Hippocampal formation (tissue), 2 donors: ENCODE data around the gene CCNYL1.
A peak's percentile ranks its signal among the peaks of the same experiment; 100 is the strongest.
"Not testable (repeated sequence)": the region's sequence is repeated elsewhere in the genome, so short reads cannot be mapped to it uniquely, and the experiment has no call there.

Experiments used
- DNase-seq, 2 donors: peaks; one replicate each; lab custom pipeline; 2025; lab: John Stamatoyannopoulos, UW

Gene CCNYL1

DNA sequence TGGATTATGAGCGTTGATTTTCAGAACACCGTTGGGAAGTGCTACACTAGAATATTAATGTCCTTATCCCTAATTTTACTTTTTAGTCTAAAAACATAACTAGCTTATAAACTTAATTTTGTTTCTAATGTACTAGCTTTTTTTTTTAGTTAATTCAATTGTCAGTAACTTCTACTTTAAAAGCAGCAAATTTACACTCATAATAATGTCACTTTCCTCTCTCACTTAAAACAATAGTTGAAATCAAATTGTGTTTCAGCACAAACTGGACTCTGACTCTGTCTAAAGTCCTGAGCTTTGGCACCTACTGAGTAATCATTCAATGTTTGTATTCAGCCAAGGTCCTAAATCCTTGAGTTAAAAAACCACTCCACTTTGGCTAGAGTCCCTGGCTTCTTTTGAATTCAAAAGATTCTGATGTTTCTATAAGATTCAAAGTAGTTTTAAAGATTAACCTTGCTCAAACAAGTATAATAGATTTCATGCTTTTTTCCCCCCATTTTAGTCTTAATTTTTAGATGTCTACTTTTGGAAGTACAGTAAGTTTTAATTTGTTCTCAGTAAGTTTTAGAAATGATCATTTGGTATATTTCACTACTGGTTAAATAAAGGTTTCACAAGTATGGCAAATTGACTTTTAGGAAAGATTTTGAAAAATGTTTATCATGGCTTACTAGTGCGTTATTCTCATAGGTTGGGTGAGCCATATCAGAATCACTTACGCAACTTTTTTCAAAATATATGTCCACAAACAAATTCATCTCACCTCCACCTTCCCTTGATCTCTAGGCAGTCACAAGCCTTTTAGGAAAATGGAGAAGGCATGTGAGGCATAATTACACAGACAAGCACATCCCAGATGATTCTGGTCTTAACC is 23.4 kb downstream of the CCNYL1 start:
- no peak for DNase-seq

DNA sequence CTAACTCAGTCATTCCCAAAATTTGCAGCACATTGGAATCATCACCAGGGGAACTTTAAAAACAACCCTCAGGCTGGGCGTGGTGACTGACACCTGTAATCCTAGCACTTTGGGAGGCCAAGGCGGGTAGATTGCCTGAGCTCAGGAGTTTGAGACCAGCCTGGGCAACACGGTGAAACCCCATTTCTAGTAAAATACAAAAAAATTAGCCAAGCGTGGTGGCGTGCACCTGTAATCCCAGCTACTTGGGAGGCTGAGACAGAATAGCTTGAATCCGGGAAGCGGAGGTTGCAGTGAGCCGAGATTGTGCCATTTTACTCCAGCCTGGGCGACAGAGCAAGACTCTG is 24.0 kb downstream of the CCNYL1 start:
- not testable (repeated sequence) for DNase-seq

DNA sequence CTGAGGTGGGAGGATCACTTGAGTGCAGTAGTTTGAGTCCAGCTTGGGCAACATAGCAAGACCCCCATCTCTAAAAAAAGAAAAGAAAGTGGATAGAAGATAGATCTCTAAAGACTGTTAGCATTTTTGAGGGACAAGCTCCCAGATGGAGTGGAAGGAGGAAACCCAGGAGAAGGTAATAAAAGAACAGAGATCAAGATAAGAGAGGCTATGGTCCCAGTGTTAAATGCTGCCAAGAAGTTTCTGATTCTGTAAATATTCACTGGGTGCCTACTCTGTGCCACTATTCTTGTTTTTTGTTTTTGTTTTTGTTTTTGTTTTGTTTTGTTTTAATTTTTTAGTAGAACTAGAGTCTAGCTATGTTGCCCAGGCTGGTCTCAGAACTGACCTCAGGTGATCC is 32.1 kb downstream of the CCNYL1 start:
- DNase-seq = no peak

DNA sequence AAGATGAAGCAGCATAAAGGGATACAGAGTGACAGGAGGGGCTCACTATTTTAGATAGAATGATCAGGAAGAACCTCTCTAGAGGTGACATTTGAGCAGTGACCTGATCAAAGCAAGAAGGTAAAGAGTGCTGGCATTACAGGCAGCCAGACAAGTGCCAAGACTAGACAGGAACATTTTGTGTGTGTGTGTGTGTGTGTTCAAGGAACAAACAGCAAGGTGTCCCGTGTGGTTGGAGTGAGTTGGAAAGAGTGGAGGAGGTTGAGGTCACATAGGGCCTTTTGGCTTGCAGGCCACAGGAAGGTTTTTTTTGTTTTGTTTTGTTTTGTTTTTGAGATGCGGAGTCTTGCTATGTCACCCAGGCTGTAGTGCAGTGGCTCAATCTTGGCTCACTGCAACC is 32.6 kb downstream of the CCNYL1 start:
- no peak for DNase-seq

DNA sequence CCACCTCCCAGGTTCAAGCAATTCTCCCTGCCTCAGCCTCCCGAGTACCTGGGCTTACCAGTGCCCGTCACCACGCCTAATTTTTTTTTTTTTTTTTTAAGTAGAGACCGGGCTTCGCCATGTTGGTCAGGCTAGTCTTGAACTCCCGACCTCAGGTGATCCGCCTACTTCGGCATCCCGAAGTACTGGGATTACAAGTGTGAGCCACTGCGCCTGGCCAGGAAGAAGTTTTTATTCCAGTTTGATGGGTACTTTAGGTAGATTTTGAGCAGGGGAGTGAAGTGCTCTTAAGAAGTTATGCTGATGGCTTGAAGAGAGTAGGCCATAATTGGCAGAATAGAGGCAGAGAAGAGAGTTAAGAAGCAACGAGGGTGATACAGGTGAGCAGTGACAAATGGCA is 33.0 kb downstream of the CCNYL1 start:
- DNase-seq = no peak

DNA sequence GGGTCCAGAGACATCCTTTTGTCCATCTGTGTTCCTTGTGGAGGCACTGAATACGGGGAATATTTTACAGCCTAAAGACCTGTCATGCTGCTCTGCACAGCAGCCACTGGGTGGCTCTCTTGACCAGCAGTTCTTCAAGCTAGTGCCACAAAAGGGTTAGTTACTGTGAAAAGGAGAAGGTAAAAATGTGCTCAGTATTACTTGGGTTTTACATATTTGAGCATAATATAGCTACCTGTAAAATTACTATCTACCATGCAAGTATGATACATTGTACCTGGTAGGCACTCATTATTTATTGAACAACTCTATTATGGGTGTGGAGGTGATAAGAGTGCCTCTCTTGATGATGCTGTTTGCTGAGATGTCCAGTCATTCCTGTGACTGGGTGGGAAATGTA is 34.7 kb downstream of the CCNYL1 start:
- peak; percentile 53 to 86 for DNase-seq

DNA sequence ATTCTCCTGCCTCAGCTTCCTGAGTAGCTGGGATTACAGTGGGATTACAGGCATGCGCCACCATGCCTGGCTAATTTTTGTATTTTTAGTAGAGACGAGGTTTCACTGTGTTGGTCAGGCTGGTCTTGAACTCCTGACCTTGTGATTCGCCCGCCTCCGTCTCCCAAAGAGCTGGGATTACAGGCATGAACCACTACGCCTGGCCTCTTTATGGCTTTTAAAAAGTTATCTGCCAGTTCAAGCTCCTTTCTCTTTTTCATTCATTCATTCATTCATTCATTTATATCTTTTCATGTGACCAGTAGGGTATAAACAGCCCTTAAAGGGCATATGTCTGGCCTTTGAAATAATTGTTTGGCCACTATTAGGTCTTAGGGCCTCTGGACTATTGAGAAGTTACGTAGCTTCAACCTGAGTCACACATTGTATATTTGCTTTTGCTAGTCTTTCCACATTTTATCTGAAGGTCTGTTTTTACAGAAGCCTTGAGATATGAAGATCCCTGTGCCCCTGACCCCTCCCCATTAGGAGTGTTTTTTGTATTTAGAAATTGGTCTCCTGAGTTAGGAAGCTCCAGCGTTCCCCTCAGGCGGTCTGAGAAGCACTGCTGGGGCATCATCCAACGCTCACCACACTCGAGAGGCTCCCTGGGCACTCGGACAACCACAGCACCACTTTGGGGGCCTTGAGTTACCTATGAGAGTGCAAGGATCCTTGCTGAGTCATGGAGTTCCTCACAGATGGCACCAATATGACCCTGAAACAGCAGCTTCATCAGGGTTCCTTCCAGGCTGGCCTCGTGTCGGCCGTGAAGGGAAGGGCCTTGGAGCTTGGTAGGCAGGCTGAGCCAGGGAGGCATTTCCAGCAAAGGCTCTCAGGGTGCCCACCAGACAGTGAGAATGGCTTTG is 36.5 kb downstream of the CCNYL1 start:
- DNase-seq = no peak

DNA sequence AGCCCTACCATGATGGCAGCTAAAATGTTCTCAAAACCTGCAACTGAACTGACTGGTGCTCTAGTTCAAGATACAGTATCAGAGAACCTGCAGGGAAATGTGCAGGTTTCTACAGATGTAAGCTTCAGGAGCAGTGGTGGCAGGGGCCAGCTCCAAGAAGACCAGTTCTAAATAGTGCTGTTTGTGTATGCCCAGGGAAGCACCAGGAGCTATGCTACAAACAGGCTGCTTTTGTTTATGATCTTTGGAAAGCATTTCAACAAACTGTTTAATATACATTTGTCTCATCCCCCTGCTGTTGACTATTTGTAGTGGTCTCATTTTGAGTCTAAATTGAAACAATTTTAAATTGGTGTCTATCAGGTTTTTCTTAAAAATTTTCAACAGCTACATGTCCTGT is 37.6 kb downstream of the CCNYL1 start:
- DNase-seq = no peak

DNA sequence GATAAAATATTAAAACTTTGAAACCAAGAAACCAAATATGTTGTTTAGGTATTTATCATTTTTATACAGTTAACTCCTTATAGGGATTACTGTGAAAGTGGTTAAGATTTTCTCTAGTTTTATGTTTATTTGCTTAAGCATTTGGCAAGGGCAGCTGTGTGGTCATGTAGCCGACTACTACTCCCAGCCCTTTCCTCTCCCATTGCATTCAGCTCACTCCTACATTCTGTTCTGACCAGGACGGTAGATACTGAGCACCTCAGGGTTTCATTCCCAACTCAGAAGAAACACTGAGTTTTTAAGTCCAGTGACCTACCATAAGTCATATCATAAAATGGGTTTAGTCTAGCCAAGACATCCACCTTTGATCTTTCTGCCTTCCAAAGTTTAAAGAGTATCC is 38.4 kb downstream of the CCNYL1 start:
- no peak for DNase-seq

DNA sequence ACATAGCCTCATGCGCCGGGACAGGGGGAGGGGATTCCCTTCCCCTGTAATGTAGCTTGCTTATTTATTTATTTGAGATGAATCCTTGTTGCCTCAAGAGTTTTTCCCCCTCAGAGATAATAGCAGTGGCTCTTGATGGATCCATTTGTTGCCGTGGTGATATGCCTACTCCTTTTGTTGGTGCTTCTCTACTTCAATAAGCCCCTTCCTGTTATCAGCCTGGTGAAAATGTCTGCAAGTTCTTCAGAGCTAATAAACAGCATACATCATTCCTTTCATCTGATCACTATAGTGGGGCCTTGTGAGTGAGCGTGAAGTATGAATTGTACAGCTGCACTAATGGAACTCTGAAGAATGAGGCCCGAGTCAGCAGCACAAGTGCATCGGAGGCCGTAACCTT is 38.9 kb downstream of the CCNYL1 start:
- no peak for DNase-seq

DNA sequence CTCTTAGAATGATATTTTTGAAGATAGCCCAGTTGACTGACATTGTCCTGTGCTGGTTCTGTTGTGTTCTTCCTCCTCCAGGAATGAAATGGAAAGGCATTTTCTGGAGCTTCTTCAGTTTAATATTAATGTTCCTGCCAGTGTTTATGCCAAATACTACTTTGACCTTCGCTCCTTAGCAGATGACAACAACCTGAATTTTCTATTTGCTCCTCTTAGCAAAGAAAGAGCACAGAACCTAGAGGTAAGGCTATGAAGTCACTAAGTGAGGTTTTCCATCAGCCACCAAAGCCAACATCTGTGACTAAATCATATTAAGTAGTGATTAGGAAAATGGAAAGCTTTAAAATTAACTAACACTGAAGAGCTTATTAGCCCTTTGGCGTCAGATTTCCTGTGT is 39.4 kb downstream of the CCNYL1 start:
- no peak for DNase-seq

DNA sequence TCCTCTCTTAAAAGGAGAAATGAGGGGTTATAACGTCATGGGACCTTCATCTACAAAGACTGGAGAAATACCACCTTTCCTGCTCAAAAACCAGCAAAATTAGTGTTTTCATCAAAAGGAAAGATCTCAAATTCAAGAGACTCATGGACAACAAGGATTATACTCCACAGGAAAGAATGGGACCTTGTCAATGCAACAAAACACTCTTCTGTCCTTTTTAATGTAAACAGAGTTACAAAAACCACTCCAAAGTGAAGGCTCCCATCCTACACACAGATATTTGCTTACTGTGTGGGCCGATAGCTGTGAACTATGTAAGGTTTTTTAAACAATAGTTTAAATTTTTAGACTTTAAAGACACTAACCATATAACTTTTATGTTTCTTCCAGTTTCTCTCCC is 42.2 kb downstream of the CCNYL1 start:
- not testable (repeated sequence) for DNase-seq

DNA sequence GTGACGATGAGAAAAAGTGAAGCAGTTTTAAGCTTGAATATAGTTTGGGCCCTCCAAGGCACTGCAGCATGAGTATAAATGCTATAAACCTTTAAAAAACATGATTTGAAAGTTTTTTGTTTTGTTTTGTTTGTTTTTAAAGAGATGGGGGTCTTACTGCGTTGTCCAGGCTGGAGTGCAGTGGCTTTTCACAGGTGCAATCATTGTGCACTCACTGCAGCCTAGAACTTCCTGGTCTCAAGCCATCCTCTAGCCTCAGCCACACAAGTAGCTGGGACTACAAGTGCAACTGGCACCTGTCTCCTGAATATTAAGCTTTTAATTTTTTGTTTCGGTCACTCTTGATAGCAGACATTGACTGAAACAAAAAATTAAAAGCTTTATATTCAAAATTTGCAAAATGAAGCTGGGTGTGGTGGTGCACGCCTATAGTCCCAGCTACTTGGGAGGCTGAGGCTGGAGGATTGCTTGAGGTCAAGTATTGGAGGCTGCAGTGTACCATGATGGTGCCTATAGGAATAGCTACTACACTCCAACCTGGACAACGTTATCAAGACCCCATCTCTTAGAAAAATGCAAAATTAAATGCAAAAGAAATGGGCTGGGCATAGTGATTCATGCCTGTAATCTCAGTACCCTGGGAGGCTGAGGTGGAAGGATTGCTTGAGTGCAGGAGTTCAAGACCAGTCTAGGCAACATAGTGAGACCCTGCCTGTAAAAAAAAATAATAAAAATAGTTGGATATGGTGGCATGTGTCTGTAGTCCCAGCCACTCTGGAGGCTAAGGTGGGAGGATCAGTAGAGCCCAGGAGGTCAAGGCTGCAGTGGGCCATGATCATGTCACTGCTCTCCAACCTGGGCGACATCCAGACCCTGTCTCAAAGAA is 43.3 kb downstream of the CCNYL1 start:
- no peak for DNase-seq

DNA sequence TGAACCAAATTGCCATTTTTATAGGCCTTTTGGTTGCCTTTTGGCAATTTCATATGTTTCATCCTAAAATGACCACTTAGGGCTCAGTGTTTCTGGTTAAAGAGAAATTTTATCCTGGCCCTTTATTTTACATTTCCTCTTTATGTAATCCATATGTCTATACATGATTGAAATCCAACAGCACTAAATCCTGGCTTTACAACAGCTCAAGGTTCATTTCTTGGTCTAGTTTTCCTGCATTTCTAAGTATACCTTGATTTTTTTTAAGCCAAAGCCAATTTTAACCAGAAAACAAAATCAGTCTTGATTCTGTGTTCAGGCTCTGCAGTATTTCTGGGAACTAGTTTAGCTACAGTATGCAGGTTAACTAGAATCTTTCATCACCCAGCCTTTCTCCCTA is 46.6 kb downstream of the CCNYL1 start:
- no peak for DNase-seq

DNA sequence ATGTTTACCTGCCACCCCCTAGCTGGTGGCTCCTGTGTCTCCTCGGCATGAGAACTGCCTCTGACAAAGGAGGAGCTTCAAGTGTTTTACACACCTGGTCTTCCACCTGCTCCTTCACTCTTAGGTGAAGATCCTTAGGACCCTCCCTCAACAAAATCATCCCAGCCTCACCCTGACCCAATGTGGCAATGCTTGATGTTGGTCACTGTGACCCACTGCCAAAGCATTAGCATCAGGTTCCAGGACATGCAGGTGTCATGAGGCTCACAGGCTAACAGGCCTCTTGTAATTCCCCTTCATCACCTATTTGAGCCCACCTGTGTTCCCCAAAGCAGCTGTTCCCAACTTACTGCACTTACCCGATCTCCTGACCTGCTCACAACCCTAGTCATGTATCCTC is 48.5 kb downstream of the CCNYL1 start:
- DNase-seq = no peak

DNA sequence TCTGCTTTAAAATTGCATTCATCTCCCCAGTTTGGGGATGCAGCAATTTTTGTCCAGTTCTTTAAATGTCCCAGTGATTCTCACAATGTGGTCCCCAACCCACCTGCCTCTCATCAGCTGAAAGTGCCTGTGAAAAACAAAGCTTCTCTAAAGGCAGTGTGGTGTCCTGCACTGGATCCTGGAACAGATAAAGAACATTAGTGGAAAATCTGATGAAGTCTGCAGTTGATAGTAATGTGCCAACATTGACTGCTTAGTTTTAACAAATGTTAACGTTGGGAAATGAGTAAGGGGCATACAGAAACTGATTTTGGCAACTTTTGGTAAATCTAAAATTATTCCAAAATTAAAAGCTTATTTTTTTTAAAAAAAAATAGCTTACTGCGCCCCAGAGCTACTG is 49.0 kb downstream of the CCNYL1 start:
- DNase-seq = no peak

DNA sequence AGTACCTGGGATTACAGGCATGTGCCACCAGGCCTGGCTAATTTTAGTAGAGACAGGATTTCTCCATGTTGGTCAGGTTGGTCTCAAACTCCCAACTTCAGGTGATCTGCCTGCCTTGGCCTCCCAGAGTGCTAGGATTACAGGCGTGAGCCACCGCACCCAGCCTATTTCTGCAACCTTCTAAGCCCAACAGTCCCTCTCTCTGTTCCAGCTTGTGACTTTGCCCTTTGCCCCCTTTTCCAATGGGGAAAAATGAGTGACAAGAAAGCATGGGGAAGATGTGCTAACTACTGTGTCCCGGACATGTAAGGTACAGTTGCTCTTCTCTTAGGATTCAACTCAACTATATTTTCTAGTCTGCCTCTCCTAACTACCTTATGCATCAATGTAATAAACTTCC is 50.0 kb downstream of the CCNYL1 start:
- DNase-seq = not testable (repeated sequence)

DNA sequence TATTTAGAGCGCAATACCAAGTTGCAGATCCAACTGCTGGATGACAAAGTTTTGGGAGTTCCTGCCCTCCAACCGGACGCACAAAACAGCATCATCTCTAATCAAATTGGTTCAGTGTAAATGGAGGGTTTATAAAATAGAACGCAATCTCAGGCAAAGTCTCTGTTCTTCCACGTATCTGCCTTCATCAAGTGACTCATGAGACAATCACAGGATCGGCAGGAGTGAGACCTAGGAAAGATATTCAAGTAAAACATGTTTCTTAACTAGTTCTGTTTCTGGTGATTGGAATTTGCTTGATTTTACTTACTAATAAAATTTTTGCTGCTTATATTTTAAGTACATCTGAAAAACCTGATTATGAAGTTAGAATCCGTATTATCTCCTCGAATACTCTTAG is 50.7 kb downstream of the CCNYL1 start:
- no peak for DNase-seq

DNA sequence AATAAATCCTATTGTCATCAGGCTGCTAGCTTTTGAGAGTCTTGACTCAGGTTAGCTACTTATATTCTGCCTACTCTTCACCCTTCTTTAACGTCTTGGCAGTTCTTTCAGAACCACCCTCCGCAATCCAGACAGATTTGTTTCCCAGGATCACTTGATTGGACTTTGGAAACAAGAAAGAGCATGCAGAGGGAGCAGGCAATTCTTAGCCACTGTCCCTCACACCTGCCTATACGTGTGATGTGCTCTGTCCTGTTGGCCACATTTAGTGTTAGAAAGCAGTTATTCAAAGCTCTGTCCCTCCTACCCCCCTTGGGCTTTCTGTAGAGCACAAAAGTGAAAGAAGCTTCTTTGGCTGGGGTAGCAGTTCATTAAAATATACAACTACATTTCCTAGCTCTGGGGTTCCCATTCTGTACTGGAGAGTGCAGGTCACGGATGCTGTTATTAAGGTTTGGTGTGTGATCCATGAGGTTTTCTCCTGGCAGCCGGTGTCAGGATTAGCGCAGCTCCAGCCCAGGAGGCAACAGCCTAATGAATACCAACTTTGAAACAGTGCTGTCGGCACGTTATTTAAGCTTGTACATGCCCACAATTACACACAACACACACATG is 52.0 kb downstream of the CCNYL1 start:
- no peak for DNase-seq

DNA sequence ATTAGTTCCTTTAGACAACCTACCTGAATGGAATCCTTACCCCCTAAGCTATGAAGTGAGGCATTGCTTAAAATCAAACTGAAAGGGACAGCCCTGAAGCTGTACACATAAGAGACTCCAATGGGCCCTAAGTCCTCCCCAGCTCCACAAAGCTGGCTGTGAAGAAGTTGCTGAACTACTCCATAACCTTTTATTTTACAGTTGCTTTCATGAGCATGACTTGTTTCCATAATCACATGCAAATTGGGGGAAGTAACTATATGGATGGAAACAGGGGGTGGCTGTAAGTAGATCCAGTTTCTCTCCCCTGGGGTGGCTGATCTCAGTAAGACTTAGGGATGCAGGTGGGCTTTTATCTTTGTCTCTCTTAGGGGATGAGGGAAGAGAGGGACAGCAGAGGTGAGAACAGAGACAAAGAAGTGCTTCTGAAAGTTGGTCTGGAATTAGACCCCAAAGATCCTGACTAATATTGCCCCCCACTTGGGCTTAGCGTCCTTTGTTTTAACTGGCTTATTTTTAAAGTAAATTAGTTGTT is 52.7 kb downstream of the CCNYL1 start:
- DNase-seq = no peak

DNA sequence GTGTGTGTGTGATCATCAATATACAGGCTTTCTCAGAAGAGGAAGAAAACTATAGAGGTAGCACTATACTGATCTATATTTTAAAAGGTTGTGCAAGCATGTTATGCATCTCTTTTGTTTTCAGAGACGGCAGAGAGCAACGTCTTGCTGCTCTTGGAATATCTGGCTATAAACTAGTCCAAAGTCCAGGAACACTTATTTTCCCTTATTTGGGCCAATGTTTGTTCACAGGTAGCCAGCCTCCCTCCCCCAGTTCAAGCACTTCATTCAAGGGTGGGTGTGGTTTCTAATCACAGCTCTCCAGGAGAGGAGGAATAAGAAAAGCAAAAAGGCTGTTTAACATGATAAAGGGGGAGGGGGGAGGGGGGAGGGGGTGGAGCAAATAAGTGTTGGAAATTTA is 54.1 kb downstream of the CCNYL1 start:
- DNase-seq = no peak
